HepG2 (cell line): ENCODE measurements around the gene SIX5. TPM values are rescaled to one million over a fixed set of nuclear protein-coding genes. Genes with fewer than 3 reads are reported as not detected.

Experiments used
- ARID5B ChIP-seq: IDR thresholded peaks from 2 replicates; pipeline ENCODE4 v1.4.0; 2020; ENCODE audit warnings: mild to moderate bottlenecking, missing genetic modification reagents
- CBX2 ChIP-seq, 2 experiments: fragments of 200-600 bp in 1 of 2; sonication (generic); formaldehyde crosslinking in 1 of 2; IDR thresholded peaks; 2 replicates each; pipeline versions ENCODE4 v1.7.0 to v1.8.1; 2018 to 2022; ENCODE audit warnings: low read depth in 2 of 2, low read length in 1 of 2, mild to moderate bottlenecking in 1 of 2, missing genetic modification reagents in 1 of 2
- GPN1 ChIP-seq: sonication (generic); formaldehyde crosslinking; IDR thresholded peaks from 2 replicates; pipeline ENCODE4 v1.5.1; 2020; ENCODE audit warnings: missing genetic modification reagents, borderline replicate concordance
- HBP1 ChIP-seq: IDR thresholded peaks from 2 replicates; pipeline ENCODE4 v1.6.1; 2016; ENCODE audit warnings: low read depth, control low read depth
- HDAC2 ChIP-seq: sonication (generic); formaldehyde crosslinking; IDR thresholded peaks from 2 replicates; pipeline ENCODE4 v1.4.0; 2020; ENCODE audit warnings: missing genetic modification reagents
- HMG20A ChIP-seq: IDR thresholded peaks from 2 replicates; pipeline ENCODE4 v1.6.1; 2016; ENCODE audit warnings: borderline replicate concordance
- NFIC ChIP-seq: IDR thresholded peaks from 2 replicates; pipeline ENCODE4 v1.6.1; 2012; ENCODE audit warnings: mild to moderate bottlenecking, low read length, inconsistent platforms
- NR2F1 ChIP-seq, 2 experiments: fragments of 450-650 bp in 1 of 2; formaldehyde crosslinking in 1 of 2; IDR thresholded peaks; 2 replicates each; pipeline versions ENCODE4 v1.5.0 to v1.6.1; 2016 to 2020; ENCODE audit warnings: mild to moderate bottlenecking in 1 of 2, missing compliant biosample characterization in 1 of 2, missing genetic modification reagents in 1 of 2, moderate library complexity in 1 of 2
- RBFOX2 ChIP-seq: fragments of 200-400 bp; formaldehyde crosslinking; IDR thresholded peaks from 2 replicates; pipeline ENCODE4 v1.6.1; 2017; ENCODE audit warnings: low read depth, mild to moderate bottlenecking, low read length
- RFX5 ChIP-seq: IDR thresholded peaks from 2 replicates; pipeline ENCODE4 v1.6.1; 2011; ENCODE audit warnings: low read depth, low read length, improper control_type of control experiment
- SIX1 ChIP-seq: sonication (generic); formaldehyde crosslinking; IDR thresholded peaks from 2 replicates; pipeline ENCODE4 v1.4.0; 2020; ENCODE audit warnings: missing genetic modification reagents, borderline replicate concordance
- SOX5 ChIP-seq: IDR thresholded peaks from 2 replicates; pipeline ENCODE4 v1.6.1; 2016; ENCODE audit warnings: borderline replicate concordance
- STAG1 ChIP-seq: sonication (generic); formaldehyde crosslinking; IDR thresholded peaks from 2 replicates; pipeline ENCODE4 v1.4.0; 2020; ENCODE audit warnings: missing genetic modification reagents
- TP53 ChIP-seq: sonication (generic); formaldehyde crosslinking; conservative IDR thresholded peaks from 2 replicates; pipeline ENCODE4 v1.4.0; 2020; ENCODE audit warnings: missing genetic modification reagents
- ZFP1 ChIP-seq: IDR thresholded peaks from 2 replicates; pipeline ENCODE4 v1.6.1; 2016
- ZNF124 ChIP-seq: sonication (generic); formaldehyde crosslinking; IDR thresholded peaks from 2 replicates; pipeline ENCODE4 v1.4.0; 2020; ENCODE audit warnings: missing genetic modification reagents
- ZNF224 ChIP-seq: sonication (generic); formaldehyde crosslinking; IDR thresholded peaks from 2 replicates; pipeline ENCODE4 v1.5.0; 2020; ENCODE audit warnings: mild to moderate bottlenecking, missing genetic modification reagents
- ZNF329 ChIP-seq: sonication (generic); formaldehyde crosslinking; IDR thresholded peaks from 2 replicates; pipeline ENCODE4 v1.9.0; 2021; ENCODE audit warnings: low read depth, mild to moderate bottlenecking, missing genetic modification reagents
- polyA plus RNA-seq, 8 experiments: library from polyadenylated mRNA; depleted of rRNA in 3 of 8; stranded (reverse) in 7 of 8; unstranded in 1 of 8; fragments of >200 nt; fragmentation: Illumina TruSeq in 4 of 8; extraction: Trizol in 4 of 8; gene quantifications; 2 replicates each; pipeline versions ENCODE4 v1.2.1 to v1.2.3, GENCODE V29; 2011 to 2016; ENCODE audit warnings: low read depth in 4 of 8, missing spikeins in 1 of 8, mixed read lengths in 1 of 8; ENCODE audit not compliant: insufficient read depth in 1 of 8
- total RNA-seq, 5 experiments: library from RNA; depleted of rRNA; stranded (reverse); fragments of >200 nt; fragmentation: Illumina TruSeq; extraction: Trizol; gene quantifications; 2 replicates each; pipeline ENCODE4 v1.2.3, GENCODE V29; 2016; ENCODE audit warnings: low read depth in 1 of 5
- TF ChIP-seq, protein P1 (sequence below): sonication (generic); formaldehyde crosslinking; IDR thresholded peaks from 2 replicates; pipeline ENCODE4 v1.5.1; 2020; ENCODE audit warnings: mild to moderate bottlenecking, moderate library complexity, missing genetic modification reagents
- TF ChIP-seq, protein P2 (sequence below): sonication (generic); formaldehyde crosslinking; IDR thresholded peaks from 2 replicates; pipeline ENCODE4 v1.8.1; 2023; ENCODE audit warnings: missing genetic modification reagents, mild to moderate bottlenecking, borderline replicate concordance
- TF ChIP-seq, protein P3 (sequence below): IDR thresholded peaks from 2 replicates; pipeline ENCODE4 v1.6.1; 2016; ENCODE audit warnings: missing compliant biosample characterization, missing genetic modification reagents, borderline replicate concordance

The SIX5 gene
- total and polyA plus RNA-seq, 2 of the 13 experiments (the other 11 are each of a cell fraction or from before 2014, with no cell fraction given): 7.7 to 10.5 TPM

- TF ChIP-seq, protein P1, sequence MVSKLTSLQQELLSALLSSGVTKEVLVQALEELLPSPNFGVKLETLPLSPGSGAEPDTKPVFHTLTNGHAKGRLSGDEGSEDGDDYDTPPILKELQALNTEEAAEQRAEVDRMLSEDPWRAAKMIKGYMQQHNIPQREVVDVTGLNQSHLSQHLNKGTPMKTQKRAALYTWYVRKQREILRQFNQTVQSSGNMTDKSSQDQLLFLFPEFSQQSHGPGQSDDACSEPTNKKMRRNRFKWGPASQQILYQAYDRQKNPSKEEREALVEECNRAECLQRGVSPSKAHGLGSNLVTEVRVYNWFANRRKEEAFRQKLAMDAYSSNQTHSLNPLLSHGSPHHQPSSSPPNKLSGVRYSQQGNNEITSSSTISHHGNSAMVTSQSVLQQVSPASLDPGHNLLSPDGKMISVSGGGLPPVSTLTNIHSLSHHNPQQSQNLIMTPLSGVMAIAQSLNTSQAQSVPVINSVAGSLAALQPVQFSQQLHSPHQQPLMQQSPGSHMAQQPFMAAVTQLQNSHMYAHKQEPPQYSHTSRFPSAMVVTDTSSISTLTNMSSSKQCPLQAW (CRISPR knock-in tag): peak; percentile 90
- peak; percentile 75 for TF ChIP-seq HDAC2 (CRISPR knock-in tag)
- peak; percentile 98 for TF ChIP-seq NR2F1 (CRISPR knock-in tag; IDR thresholded peaks at IDR 0.05)
- TF ChIP-seq GPN1: no peak
- TF ChIP-seq HBP1 (CRISPR knock-in tag): peak; percentile 31; the same call in 1 of the 2 replicates
- TF ChIP-seq STAG1 (CRISPR knock-in tag): no peak
- TF ChIP-seq SIX1 (CRISPR knock-in tag): no peak
- TF ChIP-seq RBFOX2: peak; percentile 76
- TF ChIP-seq, protein P2, sequence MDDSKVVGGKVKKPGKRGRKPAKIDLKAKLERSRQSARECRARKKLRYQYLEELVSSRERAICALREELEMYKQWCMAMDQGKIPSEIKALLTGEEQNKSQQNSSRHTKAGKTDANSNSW (CRISPR knock-in tag): no peak
- peak; percentile 77 for TF ChIP-seq SOX5
- TF ChIP-seq CBX2 (IDR thresholded peaks at IDR 0.05; ENCODE audit: low read depth, low read length): no peak
- no peak for TF ChIP-seq CBX2 (CRISPR knock-in tag; IDR thresholded peaks at IDR 0.05; ENCODE audit: low read depth)
- 0 out of 2 replicates have a peak, but pooled peaks have one; percentile 52 for TF ChIP-seq TP53 (CRISPR knock-in tag)
- TF ChIP-seq ARID5B: peak; percentile 62
- no peak for TF ChIP-seq ZNF224 (CRISPR knock-in tag)
- TF ChIP-seq RFX5: peak; percentile 59
- TF ChIP-seq, protein P3, sequence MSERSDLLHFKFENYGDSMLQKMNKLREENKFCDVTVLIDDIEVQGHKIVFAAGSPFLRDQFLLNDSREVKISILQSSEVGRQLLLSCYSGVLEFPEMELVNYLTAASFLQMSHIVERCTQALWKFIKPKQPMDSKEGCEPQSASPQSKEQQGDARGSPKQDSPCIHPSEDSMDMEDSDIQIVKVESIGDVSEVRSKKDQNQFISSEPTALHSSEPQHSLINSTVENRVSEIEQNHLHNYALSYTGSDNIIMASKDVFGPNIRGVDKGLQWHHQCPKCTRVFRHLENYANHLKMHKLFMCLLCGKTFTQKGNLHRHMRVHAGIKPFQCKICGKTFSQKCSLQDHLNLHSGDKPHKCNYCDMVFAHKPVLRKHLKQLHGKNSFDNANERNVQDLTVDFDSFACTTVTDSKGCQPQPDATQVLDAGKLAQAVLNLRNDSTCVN: 0 out of 2 replicates have a peak, but pooled peaks have one; percentile 15
- 0 out of 2 replicates have a peak, but pooled peaks have one; percentile 50 for TF ChIP-seq ZNF329 (CRISPR knock-in tag)
- TF ChIP-seq HMG20A (CRISPR knock-in tag): peak; percentile 39; the same call in 1 of the 2 replicates
- TF ChIP-seq ZNF124 (CRISPR knock-in tag): 0 out of 2 replicates have a peak, but pooled peaks have one; percentile 21
- peak; percentile 45; the same call in 1 of the 2 replicates for TF ChIP-seq ZFP1 (CRISPR knock-in tag)
- TF ChIP-seq NFIC: no peak
Observed at GRCh38 chr19:45717131-45717982, 51.7 kb downstream of the SIX5 start (continued).
